Skin epidermis (tissue), 12 donors: ENCODE data around the gene ARID1B.
"Not testable (repeated sequence)": the region's sequence is repeated elsewhere in the genome, so short reads cannot be mapped to it uniquely, and the experiment has no call there.

Experiments
- H3K27ac ChIP-seq, 21 experiments: fragments of 200-600 bp; sonication (generic) in 11 of 21; one replicate each; pipeline ENCODE4 v1.5.0; 2020; ENCODE audit warnings: mild to moderate bottlenecking in 3 of 21, inconsistent platforms in 2 of 21, moderate library complexity in 2 of 21
- H3K4me3 ChIP-seq, 7 experiments: fragments of 200-600 bp; sonication (generic) in 2 of 7; one replicate each; pipeline ENCODE4 v1.5.0; 2020; ENCODE audit warnings: inconsistent platforms in 2 of 7, mild to moderate bottlenecking in 2 of 7, moderate library complexity in 1 of 7

Gene ARID1B

DNA sequence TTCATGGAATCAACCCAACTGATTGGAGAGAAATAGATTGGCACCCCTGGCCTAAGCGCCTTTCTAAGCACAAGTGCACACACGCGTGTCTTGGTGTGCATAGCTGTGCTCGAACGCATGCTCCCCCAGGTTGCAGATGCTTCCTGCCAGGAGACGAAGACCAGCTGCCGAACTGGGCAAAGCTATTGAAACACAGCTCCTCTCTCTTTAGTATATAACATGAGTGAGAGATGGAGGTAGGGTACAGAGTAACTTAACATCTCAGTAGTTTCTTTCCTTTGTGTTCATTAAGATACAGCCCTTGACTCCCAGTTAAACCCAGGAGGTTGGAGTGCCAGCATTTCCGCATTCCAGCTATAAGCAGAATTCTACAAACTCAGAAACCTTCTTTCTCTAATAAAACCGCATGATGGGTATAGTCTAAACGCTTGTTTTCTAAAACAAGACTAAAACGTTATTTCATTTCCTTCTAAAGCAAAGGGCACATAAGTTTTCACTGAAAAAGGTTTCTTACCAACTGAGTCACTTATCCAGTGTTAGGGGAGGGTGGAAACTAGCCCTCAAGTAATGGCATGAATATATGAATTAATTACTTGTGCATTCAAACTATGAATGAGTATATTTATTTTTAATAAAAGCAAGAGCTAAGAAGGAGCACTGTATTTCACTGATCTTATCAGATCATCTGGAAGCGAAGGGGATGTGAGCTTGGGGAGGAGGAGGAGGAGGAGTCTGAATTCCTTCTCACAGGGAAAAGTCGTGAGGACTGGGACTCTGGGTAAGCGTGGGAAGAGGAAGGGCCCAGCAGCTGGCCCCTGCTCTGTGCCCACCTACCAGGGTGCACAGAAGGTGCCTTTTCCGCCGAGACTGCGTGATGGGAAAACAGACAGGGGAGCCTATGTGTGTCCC, 367.0 kb downstream of the ARID1B start:
- Histone ChIP-seq H3K4me3 (no peak overlapping the region), H3K27ac (peak overlapping the region in 12 of 21 experiments; percentile 9 to 72 (median 32))

DNA sequence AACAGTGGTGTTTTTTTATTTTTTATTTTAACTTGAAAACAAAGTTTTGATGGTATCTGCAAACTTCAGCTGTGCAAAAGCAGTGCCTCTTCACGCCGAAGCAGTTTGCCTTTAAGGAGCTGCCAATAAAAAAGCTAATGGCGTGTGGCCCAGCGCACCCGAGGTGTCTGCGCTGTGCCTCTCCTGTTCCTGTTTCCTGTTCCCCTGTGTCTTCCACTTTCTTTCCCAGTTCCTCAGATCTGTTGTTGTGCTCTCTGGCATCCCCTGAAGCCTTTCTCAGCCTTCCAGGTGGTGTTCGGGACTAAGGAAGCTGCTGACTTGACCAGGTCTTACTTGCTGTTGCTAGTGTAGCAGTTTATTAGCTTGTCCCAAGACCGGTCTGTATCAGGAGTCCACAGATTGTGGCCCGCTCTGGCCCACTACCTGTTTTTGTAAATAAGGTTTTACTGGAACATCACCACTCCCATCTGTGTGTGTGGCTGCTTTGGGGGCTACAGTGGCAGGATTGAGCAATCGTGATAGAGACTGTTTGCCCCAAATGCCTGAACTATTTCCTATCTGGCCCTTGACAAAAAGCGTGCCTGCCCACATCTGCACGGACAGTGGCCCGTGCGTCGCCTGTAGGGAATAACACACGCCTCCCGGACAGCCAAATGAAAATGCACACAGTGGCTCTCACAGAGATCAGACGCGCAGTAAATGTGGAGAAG, 367.8 kb downstream of the ARID1B start:
- Histone ChIP-seq H3K4me3 (no peak overlapping the region), H3K27ac (peak overlapping the region in 9 of 21 experiments; percentile 9 to 72 (median 44))

DNA sequence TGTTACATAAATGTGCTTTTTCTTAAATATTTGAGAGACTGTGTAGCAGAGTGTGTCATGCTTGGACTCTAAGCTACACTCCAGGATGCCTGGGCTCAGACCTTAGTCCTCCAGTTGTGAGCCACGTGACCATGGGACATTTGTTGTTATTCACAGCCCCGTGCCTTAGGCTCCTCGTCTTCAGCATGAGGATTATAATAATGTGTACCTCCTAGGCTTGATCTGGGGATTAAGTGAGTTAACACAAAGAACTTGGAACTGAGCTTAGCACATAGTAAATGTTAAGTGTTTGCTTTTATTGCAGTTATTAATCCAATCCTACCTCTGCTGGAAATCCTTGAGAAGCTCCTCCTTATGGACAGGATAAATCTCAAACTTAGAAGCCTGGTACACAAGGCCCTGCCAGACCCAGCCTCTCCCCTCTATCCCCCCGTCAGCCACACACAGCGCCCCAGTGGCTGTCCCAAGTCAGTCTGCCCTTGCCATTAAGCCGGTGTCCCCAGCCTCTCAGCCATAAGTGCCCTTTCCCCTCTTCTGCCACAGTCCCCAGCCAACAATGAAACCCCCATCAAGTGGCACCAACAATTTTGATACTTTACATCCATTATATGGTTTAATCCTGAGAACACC, 368.6 kb downstream of the ARID1B start:
- peak overlapping the region in 4 of 21 experiments; percentile 2 to 72 (median 32) for H3K27ac ChIP-seq
- no peak overlapping the region for H3K4me3 ChIP-seq

DNA sequence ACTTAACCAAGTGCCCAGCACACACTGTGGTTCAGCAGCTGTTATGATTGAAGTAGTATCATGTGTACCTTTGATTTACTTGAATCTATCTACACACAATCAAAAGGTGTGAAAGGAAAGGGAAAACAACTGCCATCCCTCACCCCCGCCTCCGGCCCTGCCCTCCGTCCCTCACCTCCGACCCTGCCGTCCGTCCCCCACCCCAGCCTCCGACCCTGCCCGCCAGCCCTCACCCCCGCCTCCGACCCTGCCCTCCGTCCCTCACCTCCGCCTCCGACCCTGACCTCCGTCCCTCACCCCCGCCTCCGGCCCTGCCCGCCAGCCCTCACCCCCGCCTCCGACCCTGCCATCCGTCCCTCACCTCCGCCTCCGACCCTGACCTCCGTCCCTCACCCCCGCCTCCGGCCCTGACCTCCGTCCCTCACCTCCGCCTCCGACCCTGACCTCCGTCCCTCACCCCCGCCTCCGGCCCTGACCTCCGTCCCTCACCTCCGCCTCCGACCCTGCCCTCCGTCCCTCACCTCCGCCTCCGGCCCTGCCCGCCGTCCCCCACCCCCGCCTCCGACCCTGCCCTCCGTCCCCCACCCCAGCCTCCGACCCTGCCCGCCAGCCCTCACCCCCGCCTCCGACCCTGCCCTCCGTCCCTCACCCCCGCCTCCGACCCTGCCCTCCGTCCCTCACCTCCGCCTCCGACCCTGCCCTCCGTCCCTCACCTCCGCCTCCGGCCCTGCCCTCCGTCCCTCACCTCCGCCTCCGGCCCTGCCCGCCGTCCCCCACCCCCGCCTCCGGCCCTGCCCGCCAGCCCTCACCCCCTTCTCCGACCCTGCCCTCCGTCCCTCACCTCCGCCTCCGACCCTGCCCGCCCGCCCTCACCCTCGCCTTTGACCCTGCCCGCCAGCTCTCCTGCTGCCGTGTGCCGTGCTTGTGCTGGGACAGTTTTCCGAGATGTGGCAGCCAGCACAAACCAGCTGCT, 370.2 kb downstream of the ARID1B start:
- H3K27ac ChIP-seq = peak overlapping the region in 10 of 21 experiments; percentile 35 to 87 (median 64)
- H3K4me3 ChIP-seq = not testable (repeated sequence)

DNA sequence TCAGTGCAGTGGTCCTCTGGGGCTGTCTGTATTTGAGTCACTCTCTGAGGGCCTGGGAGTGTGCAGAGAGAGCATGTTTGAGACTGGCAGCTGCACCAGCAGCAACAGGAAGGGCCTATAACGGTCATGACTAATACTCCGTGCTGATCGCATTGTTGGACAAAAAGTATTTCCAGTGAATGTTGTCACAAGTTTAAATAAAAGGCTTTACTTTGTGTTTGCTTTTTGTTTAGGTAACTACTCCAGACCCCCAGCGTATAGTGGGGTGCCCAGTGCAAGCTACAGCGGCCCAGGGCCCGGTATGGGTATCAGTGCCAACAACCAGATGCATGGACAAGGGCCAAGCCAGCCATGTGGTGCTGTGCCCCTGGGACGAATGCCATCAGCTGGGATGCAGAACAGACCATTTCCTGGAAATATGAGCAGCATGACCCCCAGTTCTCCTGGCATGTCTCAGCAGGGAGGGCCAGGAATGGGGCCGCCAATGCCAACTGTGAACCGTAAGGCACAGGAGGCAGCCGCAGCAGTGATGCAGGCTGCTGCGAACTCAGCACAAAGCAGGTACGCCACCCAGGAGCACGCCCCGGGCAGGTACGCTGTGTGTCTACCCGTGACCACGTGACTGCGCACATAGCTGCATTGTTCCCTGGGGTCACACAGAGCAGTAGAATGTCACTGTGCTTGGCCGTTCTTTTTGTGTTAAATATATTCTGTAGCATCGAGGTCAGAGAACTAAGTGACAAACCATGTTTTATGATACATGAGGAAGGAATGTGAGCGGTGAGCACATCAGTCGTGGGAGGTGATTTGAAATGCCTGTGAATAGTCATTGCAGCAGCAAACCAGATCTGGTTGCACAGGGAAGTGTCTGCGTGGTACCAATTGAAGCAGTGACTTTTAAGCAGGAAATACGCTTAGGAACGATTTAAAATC, 371.5 kb downstream of the ARID1B start:
- Histone ChIP-seq H3K4me3 (no peak overlapping the region), H3K27ac (peak overlapping the region in 20 of 21 experiments; percentile 16 to 87 (median 53))

DNA sequence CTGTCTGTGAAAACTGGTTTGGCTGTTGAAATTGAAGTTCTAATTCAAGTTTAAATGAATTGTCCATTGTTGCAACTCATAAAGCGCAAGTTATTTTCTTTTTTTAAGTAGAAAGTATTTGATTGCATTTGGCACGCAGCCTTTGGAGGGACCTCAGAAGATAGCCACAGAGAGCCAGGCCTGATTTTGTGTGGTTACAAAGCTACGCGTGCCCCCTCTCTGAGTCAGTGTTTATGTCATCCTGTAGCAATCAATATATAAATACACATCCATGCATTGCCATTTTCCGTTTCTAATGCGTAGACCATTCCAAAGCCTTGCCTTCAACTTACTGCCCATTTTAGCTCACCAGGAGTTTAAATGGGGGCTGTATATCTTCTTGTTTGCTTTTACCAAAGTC, 372.9 kb downstream of the ARID1B start:
- H3K4me3 ChIP-seq = no peak overlapping the region
- H3K27ac ChIP-seq = peak overlapping the region in 1 of 21 experiments; percentile 8

DNA sequence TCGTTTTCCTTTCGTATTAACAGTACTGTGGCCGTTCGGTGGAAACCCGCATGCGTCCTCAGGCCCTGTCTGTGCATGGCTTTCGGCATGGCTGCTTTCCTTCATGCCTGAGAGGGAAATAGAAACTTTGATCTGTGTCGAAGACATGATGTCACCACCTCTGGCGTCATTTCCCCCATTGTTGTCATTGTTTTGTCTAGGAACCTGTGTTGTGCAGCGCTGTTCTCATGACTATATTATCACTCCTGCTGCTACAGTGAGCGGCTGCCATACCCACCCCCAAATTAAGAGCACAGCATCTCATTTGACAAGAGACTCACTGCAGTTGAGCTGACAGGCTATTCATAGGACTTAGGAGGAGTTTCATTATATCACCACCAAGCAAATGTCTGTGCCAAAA, 373.9 kb downstream of the ARID1B start:
- no peak overlapping the region for H3K4me3 ChIP-seq
- no peak overlapping the region for H3K27ac ChIP-seq

DNA sequence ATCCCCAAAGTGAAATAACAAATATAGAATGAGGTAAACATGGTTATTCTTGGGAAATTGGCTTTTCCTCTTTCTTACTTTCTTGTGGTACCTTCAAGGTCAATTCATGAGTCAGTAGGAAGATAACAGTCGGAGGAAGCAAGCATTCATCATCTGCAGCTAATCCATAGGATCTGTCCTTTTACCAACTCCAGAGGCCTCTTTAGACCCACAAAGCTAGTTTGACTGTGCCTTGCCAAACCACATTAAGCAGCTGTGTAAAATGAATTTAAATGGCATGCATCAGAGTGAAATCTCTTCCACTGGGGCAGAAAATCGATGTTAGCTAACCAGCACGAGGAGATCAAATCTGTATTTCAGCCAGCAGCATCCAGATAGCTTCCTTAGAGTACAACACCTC, 374.8 kb downstream of the ARID1B start:
- Histone ChIP-seq H3K27ac (peak overlapping the region in 3 of 21 experiments; percentile 3 to 17 (median 12)), H3K4me3 (no peak overlapping the region)

DNA sequence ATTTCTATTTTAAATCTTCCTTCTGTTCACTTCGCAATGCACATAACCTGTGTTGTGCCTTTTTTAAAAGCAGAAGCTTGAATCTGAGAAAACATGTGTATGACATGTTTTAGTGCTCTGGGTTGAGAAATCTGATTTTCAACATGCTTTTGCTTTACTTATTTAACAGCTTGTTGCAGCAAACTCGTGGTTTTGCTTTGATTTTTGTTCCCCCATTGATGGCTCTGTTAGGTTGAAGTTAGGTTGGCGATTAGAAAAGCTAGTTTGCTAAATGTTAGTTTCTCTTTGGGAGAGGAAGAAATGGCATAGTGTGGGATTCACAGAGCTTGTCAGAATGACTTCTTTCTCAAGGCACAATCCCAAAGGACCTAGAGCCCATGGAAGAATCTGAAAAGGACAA, 375.4 kb downstream of the ARID1B start:
- H3K4me3 ChIP-seq = no peak overlapping the region
- H3K27ac ChIP-seq = peak overlapping the region in 2 of 21 experiments; percentile 3 to 12

DNA sequence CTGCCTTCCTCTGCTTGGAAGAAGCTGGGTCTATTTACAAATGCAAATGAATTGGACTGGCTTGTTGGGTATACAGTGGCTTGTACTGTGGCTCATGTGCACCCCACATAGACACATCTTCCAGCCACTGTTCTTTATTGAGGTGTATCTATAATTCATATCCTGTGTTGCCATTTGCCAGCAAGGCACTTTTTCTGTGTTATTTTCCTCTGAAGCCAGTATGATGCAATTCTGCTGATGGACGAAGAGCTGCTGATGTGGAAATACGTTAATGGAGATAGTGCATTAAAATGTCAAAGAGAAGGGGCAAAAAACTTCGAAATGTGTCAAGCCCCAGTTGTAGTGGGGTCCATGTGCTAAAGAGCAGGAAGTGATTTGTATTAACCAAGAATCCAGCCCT, 378.6 kb downstream of the ARID1B start:
- Histone ChIP-seq H3K4me3 (no peak overlapping the region), H3K27ac (no peak overlapping the region)

DNA sequence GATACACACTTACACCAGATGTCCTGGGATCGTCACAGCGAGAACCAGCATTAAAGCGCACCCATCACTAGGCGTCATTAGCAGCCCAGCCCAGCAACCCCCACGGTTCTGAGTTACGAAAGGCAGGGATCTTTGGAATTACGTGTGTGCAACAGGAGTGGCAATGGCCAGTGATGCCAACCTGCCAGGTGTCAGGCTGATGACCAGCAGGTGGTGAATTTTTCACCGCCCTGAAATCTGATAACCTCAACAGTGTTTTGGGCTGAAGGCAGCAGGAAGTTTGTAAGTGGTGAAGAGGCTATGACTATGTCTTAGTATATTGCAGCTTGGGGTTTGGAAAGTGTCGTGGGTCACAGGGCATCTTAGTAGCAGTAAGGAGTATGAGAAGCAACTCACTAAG, 380.1 kb downstream of the ARID1B start:
- H3K4me3 ChIP-seq = no peak overlapping the region
- H3K27ac ChIP-seq = no peak overlapping the region

DNA sequence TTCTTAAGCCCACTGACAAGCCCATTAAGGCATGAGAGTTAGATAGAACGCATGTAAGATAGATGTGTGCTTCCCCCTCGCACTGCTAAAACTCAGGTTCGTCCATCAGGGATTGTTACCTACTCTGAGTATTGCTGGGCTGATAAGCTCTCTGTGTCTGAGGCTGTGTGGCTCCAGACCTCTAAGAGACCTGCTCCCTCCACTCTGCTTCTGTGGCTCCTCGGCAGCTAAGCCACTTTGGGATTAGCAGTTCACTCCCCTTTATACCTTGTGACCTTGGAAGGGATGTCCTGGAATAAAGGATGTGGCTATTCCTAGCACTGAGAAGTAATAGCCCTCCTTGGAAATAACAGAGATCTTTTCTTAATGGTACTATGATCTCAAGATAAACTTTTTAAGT, 381.3 kb downstream of the ARID1B start:
- H3K27ac ChIP-seq = no peak overlapping the region
- H3K4me3 ChIP-seq = no peak overlapping the region

DNA sequence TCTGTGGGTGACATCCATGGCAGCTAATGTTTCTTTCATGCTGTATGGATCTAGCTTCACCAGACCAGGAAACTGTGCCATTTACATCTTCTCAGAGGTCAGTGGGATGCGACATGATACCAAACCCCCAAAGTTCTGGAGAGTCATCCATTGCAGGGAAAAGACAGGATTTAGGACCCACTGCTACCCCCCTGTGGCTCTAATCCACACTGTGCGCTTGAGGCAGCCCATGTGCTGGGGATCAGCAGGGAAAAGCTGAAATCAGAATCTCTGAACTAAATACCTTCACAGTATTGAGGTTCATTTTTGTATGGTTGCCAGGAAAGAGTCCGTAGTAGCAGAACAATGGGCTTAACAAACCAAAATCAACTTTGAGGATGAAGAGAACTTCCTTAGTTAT, 381.7 kb downstream of the ARID1B start:
- Histone ChIP-seq H3K4me3 (no peak overlapping the region), H3K27ac (no peak overlapping the region)

DNA sequence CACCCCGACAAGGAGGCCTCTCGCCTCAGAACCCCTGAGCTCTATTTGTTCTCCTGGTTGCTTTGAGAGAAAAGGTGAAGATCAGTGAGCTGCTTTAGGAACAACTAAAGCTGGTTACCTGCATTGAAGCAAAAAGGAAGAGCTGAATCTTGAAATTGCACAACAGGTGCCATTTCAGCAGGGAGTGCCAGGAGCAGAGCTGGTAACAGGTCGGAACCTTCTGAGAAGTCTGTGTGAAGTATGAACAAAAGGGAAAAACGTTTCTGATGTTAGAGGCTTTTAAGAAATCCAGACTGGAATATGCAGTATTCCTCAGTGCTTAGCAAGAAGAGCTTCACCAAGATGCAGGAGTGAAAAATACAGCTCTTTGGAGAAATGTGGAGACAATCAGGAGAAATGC, 382.2 kb downstream of the ARID1B start:
- H3K27ac ChIP-seq = no peak overlapping the region
- no peak overlapping the region for H3K4me3 ChIP-seq

DNA sequence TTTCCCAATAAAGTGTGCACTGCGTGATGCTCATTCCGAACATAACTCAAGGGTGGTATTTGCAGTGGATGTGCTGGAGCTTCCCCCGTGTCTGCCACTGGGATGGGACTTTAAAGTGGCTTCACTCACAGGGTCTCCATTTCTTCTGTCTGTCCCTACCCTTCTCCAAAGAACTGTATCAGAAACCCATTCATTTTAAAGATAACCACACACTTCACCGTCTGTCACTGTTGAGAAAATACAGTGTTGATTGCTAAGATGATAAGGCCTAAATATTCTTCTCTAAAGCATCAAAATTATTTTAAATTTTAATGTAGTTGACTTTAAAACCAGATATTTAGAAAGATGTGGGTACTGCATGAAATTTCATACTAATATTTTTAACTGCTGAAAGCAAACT, 384.7 kb downstream of the ARID1B start:
- H3K4me3 ChIP-seq = no peak overlapping the region
- no peak overlapping the region for H3K27ac ChIP-seq

DNA sequence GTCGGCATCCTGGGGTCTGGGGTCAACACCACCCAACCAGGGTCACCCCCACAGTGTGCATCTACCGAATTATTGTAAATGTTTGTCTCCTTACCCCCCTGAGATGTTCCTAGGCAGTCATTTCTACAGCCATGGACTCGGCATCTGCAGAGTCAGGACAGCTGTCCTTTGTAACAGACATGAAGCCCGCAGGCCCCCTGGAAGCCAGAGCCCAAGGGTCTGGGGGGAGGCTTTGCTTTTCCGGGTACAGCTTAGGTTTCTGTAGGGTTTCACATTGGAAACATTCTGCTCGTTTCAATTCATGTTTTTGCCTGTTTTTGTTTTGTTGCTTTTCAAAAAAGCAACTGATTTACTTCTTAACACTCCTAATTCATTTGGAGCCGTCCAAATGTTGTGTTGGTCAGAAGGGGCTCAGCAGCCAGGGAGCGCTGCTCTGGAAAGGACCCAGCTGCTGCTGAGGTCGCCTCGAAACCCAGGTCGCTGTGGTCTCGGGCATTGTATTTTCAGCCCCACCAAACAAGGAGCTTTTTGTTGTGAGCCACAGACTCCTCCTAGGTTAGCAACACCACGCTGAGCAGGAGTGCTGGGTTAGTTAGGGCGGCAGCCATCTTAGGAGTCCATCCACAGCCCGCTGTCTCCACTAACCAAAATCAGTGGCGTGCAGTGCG, 385.7 kb downstream of the ARID1B start:
- Histone ChIP-seq H3K4me3 (no peak overlapping the region), H3K27ac (no peak overlapping the region)

DNA sequence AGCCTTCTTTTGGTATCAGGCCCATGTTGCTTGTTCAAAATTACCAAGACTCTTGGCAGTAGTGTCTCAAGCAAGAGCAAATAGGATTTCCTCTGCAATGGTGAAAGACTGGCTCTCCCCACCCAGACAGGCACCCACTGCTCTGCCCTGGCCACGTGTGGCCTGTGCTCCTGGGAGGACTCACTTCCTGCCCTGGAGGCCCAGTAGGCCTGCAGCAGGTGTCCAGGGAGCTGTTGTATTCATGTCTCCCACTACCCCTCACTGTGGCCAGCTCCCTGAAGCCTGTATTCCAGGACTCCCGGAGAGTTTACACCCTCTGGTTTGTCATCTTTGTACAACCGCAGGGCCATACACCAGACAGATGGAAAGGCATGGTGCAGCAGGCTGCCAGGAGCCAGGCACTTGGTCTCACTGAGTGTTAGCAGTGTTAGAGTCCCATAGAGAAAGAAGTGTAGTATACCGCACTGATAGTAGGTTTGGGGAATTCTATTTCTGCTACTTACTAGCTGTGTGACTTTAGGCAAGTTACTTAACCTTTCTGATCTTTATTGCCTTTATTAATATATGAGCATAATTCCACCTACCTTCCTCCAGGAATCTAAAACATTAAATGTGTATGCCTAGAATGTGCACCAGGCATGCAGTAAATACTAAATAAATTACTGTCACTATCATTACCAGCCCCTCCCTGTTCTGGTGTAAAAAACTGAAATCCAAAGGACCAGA, 386.4 kb downstream of the ARID1B start:
- Histone ChIP-seq H3K4me3 (no peak overlapping the region), H3K27ac (no peak overlapping the region)
